ENCODE measurements around the gene FGFBP3.

GRCh38 chr10:91893051-91893450 lies 16.2 kb downstream of the FGFBP3 start:
- TF ChIP-seq POLR2A (IDR thresholded peaks at IDR 0.05) = no peak
- TF ChIP-seq, protein P1, sequence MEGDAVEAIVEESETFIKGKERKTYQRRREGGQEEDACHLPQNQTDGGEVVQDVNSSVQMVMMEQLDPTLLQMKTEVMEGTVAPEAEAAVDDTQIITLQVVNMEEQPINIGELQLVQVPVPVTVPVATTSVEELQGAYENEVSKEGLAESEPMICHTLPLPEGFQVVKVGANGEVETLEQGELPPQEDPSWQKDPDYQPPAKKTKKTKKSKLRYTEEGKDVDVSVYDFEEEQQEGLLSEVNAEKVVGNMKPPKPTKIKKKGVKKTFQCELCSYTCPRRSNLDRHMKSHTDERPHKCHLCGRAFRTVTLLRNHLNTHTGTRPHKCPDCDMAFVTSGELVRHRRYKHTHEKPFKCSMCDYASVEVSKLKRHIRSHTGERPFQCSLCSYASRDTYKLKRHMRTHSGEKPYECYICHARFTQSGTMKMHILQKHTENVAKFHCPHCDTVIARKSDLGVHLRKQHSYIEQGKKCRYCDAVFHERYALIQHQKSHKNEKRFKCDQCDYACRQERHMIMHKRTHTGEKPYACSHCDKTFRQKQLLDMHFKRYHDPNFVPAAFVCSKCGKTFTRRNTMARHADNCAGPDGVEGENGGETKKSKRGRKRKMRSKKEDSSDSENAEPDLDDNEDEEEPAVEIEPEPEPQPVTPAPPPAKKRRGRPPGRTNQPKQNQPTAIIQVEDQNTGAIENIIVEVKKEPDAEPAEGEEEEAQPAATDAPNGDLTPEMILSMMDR (IDR thresholded peaks at IDR 0.05) = no peak
